Chondrocyte (in vitro differentiated cells): Measurements from ENCODE around the gene RSPH4A. TPM values are rescaled to one million over a fixed set of nuclear protein-coding genes. Genes with fewer than 3 reads are reported as not detected.

Experiments used
- DNase-seq: peaks from one replicate; pipeline ENCODE4 v3.0.0; 2021; ENCODE audit warnings: mixed read lengths, low spot score
- H3K27ac Mint-ChIP-seq: one replicate; pipeline ENCODE4 v1.8.0; 2021; ENCODE audit warnings: mild to moderate bottlenecking, moderate library complexity, mixed read lengths; ENCODE audit not compliant: unreplicated experiment
- H3K27me3 Mint-ChIP-seq: 2 replicates; pipeline ENCODE4 v1.8.0; 2021; ENCODE audit warnings: low read depth, mixed read lengths
- H3K36me3 Mint-ChIP-seq: 2 replicates; pipeline ENCODE4 v1.8.0; 2021; ENCODE audit warnings: low read depth, mixed read lengths
- H3K4me1 Mint-ChIP-seq: 2 replicates; pipeline ENCODE4 v1.8.0; 2021; ENCODE audit warnings: low read depth, mild to moderate bottlenecking, mixed read lengths
- H3K4me3 Mint-ChIP-seq: one replicate; pipeline ENCODE4 v1.8.0; 2021; ENCODE audit warnings: mild to moderate bottlenecking, moderate library complexity, mixed read lengths; ENCODE audit not compliant: unreplicated experiment
- H3K9me3 Mint-ChIP-seq: 2 replicates; pipeline ENCODE4 v1.8.0; 2021; ENCODE audit warnings: low read depth, mixed read lengths
- total RNA-seq: library from RNA; stranded (reverse); gene quantifications from 3 replicates; pipeline ENCODE4 v1.2.1, GENCODE V29; 2021
- TF ChIP-seq, protein P1 (sequence below): fragments of 200-600 bp; sonication (generic); IDR thresholded peaks from 2 replicates; pipeline ENCODE4 v1.5.0; 2021; ENCODE audit warnings: antibody characterized with exemption, mild to moderate bottlenecking, moderate library complexity

RSPH4A gene
- total RNA-seq, 1 donor from 2014 or later: not detected

DNA sequence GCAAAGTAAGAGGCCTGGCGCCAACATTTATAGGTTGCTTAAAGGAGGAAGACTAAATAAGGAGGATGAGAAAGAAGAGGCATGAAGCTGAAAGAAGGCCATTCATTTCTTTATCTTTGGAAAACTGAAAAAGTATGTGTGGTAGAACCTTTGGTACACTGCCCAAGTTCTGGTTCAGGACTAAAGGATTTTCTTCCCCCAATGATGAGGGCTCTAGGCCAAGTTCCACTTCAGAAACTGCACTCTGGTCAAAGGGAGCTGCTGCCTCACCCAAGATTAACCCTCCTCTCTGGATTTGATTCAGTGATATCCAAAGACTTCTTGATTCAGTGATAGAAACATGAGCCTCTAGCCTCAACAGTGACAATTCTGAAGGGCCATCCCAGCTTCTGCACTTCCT is 59.7 kb downstream of the RSPH4A start:
- Mint-ChIP-seq H3K4me3 (no peak overlapping the region), H3K27ac (no peak overlapping the region), H3K4me1 (no peaks in the 10 kb centered on the region), H3K9me3 (no peaks in the 10 kb centered on the region), H3K36me3 (no peaks in the 10 kb centered on the region), H3K27me3 (peaks cover 5% of the 10 kb centered on the region)
- TF ChIP-seq, protein P1, sequence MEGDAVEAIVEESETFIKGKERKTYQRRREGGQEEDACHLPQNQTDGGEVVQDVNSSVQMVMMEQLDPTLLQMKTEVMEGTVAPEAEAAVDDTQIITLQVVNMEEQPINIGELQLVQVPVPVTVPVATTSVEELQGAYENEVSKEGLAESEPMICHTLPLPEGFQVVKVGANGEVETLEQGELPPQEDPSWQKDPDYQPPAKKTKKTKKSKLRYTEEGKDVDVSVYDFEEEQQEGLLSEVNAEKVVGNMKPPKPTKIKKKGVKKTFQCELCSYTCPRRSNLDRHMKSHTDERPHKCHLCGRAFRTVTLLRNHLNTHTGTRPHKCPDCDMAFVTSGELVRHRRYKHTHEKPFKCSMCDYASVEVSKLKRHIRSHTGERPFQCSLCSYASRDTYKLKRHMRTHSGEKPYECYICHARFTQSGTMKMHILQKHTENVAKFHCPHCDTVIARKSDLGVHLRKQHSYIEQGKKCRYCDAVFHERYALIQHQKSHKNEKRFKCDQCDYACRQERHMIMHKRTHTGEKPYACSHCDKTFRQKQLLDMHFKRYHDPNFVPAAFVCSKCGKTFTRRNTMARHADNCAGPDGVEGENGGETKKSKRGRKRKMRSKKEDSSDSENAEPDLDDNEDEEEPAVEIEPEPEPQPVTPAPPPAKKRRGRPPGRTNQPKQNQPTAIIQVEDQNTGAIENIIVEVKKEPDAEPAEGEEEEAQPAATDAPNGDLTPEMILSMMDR: no peak
- DNase-seq: no peak

DNA sequence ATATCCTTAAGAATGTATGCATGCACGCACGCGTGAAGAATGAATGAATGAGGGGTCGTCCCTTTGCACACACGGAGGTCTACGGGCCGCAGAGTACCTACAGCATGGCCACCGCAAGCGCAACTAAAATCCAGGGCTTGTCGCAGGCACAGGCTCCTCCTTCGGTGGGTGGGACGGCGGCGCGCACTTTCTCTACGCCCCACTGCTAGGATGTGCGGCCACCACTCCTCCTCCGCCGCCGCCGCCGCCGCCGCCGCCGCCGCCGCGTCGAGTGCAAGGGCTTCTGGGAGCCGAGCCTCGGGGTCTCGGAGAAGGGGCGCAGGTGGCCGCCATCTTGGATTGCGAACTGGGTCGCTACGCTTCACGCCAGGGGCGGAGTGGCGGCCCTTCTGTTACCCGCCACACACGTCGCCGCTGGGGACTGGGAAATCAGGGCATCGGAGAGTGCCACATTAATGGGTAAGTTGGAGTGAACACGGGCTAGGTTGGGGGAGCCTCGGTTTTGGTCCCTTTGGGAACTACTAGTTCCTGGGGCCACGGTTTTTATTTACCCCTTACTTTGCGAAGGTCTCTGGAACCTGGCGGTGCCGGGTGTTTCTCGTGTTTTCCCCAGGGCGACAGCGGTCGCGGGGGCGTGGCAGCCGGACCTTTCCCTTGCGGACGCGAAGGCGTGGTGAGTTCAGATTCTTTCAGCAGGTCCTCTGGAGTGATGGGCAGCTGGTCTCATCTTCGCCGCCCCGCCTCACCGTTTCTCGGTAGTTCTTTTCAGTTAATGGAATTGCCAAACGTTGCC is 64.8 kb downstream of the RSPH4A start, which contains the start of gene KPNA5:
Gene KPNA5 (plus strand): TSS at position 332 of the 793 bp plus-strand sequence. CDS start 124 bp downstream, at position 456.
- Mint-ChIP-seq H3K4me3 (peak within 1 kb of the TSS; percentile 97), H3K27ac (peak within 1 kb of the TSS; percentile 98), H3K4me1 (peaks cover 14% of the 10 kb centered on the region), H3K36me3 (peaks cover 2% of the 10 kb centered on the region), H3K27me3 (no peaks in the 10 kb centered on the region), H3K9me3 (peaks cover 3% of the 10 kb centered on the region)
- TF ChIP-seq, protein P1: peak; percentile 29
- peak; percentile 95 for DNase-seq

DNA sequence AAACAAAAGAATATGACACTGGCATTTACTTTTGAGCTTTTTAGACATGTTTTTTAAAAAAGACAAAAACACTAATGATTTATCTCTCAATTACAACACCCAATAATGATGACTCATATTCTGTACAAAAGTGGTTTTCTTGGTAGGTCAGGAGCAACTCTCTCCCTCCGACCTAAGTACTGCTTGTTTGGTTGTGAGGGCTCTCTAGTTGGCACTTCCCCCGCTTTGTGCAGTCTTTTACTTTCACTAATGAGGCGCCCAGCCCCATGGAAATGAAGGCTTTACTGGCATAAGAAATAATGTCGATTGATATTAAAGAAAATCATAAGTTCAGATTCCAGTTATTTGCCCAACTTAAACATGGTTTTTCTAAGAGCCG is 66.0 kb downstream of the RSPH4A start:
- Mint-ChIP-seq H3K4me1 (peaks cover 20% of the 10 kb centered on the region), H3K9me3 (peaks cover 3% of the 10 kb centered on the region), H3K27me3 (no peaks in the 10 kb centered on the region), H3K4me3 (peak overlapping the region; percentile 97), H3K36me3 (peaks cover 2% of the 10 kb centered on the region), H3K27ac (peak overlapping the region; percentile 81)
- no peak for DNase-seq
- TF ChIP-seq, protein P1: no peak

Other genes starting within 250 kb of the RSPH4A start
- 71.9 to 95.0 TPM (median 78.0 TPM) in 3 replicates for gene DSE, start 245.5 kb upstream of the RSPH4A start, total RNA-seq
- 1.9 to 3.6 TPM (median 2.7 TPM) in 3 replicates for gene CALHM6, start 155.1 kb upstream of the RSPH4A start, total RNA-seq
- 9.7 to 10.8 TPM (median 10.4 TPM) in 3 replicates for gene CALHM5, start 104.8 kb upstream of the RSPH4A start, total RNA-seq
- 0.19 TPM in 1 of 3 replicates, not detected in the others for gene TRAPPC3L, start 70.8 kb upstream of the RSPH4A start, total RNA-seq
- gene CALHM4, start 62.7 kb upstream of the RSPH4A start, total RNA-seq: not detected in 3 replicates
- gene RWDD1, start 45.0 kb upstream of the RSPH4A start, total RNA-seq: 38.4 to 52.2 TPM (median 44.4 TPM) in 3 replicates
- 9.3 to 9.9 TPM (median 9.5 TPM) in 3 replicates for gene ZUP1, start 52.3 kb downstream of the RSPH4A start, total RNA-seq
- gene KPNA5, start 64.7 kb downstream of the RSPH4A start, total RNA-seq: 8.3 to 11.4 TPM (median 10.0 TPM) in 3 replicates
- gene FAM162B, start 149.2 kb downstream of the RSPH4A start, total RNA-seq: not detected in 3 replicates
- gene GPRC6A, start 212.6 kb downstream of the RSPH4A start, total RNA-seq: not detected in 3 replicates